Vagina (tissue), 2 donors: ENCODE data around the gene S100A13.
"Not testable (repeated sequence)": the region's sequence is repeated elsewhere in the genome, so short reads cannot be mapped to it uniquely, and the experiment has no call there.

Experiments used
- POLR2AphosphoS5 ChIP-seq, 2 donors: sonication (generic); formaldehyde crosslinking; IDR thresholded peaks; one replicate each; pipeline ENCODE4 v1.9.0; 2017; ENCODE audit warnings: antibody characterized with exemption in 2 of 2, mild to moderate bottlenecking in 2 of 2, low read depth in 1 of 2; ENCODE audit not compliant: insufficient read depth in 1 of 2
- TF ChIP-seq, protein P1 (sequence below), 3 experiments: fragments of 450-650 bp in 2 of 3; fragments of 200-600 bp in 1 of 3; sonication (generic) in 1 of 3; IDR thresholded peaks; one replicate each; pipeline ENCODE4 v1.5.1; 2017 to 2019; ENCODE audit warnings: antibody characterized with exemption in 3 of 3, mild to moderate bottlenecking in 2 of 3, moderate library complexity in 2 of 3

DNA sequence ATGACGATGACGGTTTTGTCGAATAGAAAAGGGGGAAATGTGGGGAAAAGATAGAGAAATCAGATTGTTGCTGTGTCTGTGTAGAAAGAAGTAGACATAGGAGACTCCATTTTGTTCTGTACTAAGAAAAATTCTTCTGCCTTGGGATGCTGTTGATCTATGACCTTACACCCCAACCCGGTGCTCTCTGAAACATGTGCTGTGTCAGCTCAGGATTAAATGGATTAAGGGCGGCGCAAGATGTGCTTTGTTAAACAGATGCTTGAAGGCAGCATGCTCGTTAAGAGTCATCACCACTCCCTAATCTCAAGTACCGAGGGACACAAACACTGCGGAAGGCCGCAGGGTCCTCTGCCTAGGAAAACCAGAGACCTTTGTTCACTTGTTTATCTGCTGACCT is 51.8 kb downstream of the S100A13 start:
- not testable (repeated sequence) for TF ChIP-seq POLR2AphosphoS5 (IDR thresholded peaks at IDR 0.05; ENCODE audit: insufficient read depth in 1 of 2, low read depth in 1 of 2)
- TF ChIP-seq, protein P1, sequence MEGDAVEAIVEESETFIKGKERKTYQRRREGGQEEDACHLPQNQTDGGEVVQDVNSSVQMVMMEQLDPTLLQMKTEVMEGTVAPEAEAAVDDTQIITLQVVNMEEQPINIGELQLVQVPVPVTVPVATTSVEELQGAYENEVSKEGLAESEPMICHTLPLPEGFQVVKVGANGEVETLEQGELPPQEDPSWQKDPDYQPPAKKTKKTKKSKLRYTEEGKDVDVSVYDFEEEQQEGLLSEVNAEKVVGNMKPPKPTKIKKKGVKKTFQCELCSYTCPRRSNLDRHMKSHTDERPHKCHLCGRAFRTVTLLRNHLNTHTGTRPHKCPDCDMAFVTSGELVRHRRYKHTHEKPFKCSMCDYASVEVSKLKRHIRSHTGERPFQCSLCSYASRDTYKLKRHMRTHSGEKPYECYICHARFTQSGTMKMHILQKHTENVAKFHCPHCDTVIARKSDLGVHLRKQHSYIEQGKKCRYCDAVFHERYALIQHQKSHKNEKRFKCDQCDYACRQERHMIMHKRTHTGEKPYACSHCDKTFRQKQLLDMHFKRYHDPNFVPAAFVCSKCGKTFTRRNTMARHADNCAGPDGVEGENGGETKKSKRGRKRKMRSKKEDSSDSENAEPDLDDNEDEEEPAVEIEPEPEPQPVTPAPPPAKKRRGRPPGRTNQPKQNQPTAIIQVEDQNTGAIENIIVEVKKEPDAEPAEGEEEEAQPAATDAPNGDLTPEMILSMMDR (IDR thresholded peaks at IDR 0.05) = not testable (repeated sequence)
